ENCODE measurements around the gene TECTA. TPM values are rescaled to one million over a fixed set of nuclear protein-coding genes. Genes with fewer than 3 reads are reported as not detected.

The TECTA gene
- total RNA-seq, 1 experiment from 2014 or later: 0.41 TPM

DNA sequence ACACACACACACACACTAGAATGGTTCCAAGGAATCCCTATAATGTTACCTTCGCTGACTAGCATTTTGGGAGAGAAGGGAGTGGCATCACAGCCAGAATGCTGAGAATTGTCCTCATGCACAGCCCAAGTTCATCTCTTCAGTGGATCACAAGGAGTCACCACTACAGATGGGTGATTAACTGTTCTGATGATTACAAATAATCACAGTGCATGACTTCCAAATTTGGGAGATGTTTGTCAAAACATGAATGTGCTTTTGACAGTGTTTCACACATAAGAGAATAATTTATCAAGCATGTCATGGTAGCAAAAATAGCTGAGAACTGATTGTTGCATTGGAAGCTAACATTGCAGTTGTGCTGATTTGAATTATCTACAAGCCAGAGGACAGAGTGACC, 110.6 kb downstream of the TECTA start:
- no peak overlapping the region for H3K4me3 Mint-ChIP-seq (ENCODE audit: unreplicated experiment)
- intact Hi-C loops (cut with micrococcal nuclease; ENCODE audit: unreplicated experiment): no loop called here
- no peak overlapping the region for H3K27ac Mint-ChIP-seq (ENCODE audit: unreplicated experiment)
- no peaks in the 10 kb centered on the region for H3K36me3 Mint-ChIP-seq (ENCODE audit: insufficient read depth, unreplicated experiment)
- no peaks in the 10 kb centered on the region for H3K9me3 Mint-ChIP-seq (ENCODE audit: unreplicated experiment)
- CTCF ChIA-PET: no interaction called here
- Histone ChIP-seq H3K27me3 (replicated peaks; ENCODE audit: control insufficient read depth, insufficient read depth, low read length) (no peaks in the 10 kb centered on the region; the same call in 1 of the 2 replicates), H3K4me1 (no peaks in the 10 kb centered on the region), H3K4me3 (ENCODE audit: low read depth, low read length) (no peak overlapping the region), H3K9me3 (no peaks in the 10 kb centered on the region), H3K36me3 (ENCODE audit: control insufficient read depth, insufficient read depth, low read length) (no peaks in the 10 kb centered on the region)
- BruUV-seq (replicated peaks): no TSS peak
- POLR2A ChIA-PET: no interaction called here
- DNase-seq: no peak
- H3K27me3 Mint-ChIP-seq (ENCODE audit: insufficient read depth, unreplicated experiment): peaks cover 13% of the 10 kb centered on the region
- TF ChIP-seq CTCF (IDR thresholded peaks at IDR 0.05; ENCODE audit: insufficient read depth in 1 of 2, low read depth in 1 of 2, low read length in 1 of 2, severe bottlenecking in 1 of 2, unreplicated experiment in 1 of 2): no peak
- H3K4me1 Mint-ChIP-seq (ENCODE audit: low read depth, unreplicated experiment): no peaks in the 10 kb centered on the region

GRCh38 chr11:121212536-121213361, 111.7 kb downstream of the TECTA start:
- intact Hi-C loops (cut with micrococcal nuclease; ENCODE audit: unreplicated experiment): no loop called here
- no peak for DNase-seq
- H3K4me3 Mint-ChIP-seq (ENCODE audit: unreplicated experiment): no peak overlapping the region
- no peaks in the 10 kb centered on the region for H3K9me3 Mint-ChIP-seq (ENCODE audit: unreplicated experiment)
- no peaks in the 10 kb centered on the region for H3K4me1 Mint-ChIP-seq (ENCODE audit: low read depth, unreplicated experiment)
- ChIA-PET CTCF (no interaction called here), POLR2A (no interaction called here)
- TF ChIP-seq CTCF (IDR thresholded peaks at IDR 0.05; ENCODE audit: insufficient read depth in 1 of 2, low read depth in 1 of 2, low read length in 1 of 2, severe bottlenecking in 1 of 2, unreplicated experiment in 1 of 2): no peak
- Histone ChIP-seq H3K4me1 (no peaks in the 10 kb centered on the region), H3K27me3 (replicated peaks; ENCODE audit: control insufficient read depth, insufficient read depth, low read length) (no peaks in the 10 kb centered on the region; the same call in 1 of the 2 replicates), H3K9me3 (no peaks in the 10 kb centered on the region), H3K36me3 (ENCODE audit: control insufficient read depth, insufficient read depth, low read length) (no peaks in the 10 kb centered on the region), H3K4me3 (ENCODE audit: low read depth, low read length) (no peak overlapping the region)
- BruUV-seq (replicated peaks): no TSS peak
- no peak overlapping the region for H3K27ac Mint-ChIP-seq (ENCODE audit: unreplicated experiment)
- no peaks in the 10 kb centered on the region for H3K36me3 Mint-ChIP-seq (ENCODE audit: insufficient read depth, unreplicated experiment)
- peaks cover 15% of the 10 kb centered on the region for H3K27me3 Mint-ChIP-seq (ENCODE audit: insufficient read depth, unreplicated experiment)

DNA sequence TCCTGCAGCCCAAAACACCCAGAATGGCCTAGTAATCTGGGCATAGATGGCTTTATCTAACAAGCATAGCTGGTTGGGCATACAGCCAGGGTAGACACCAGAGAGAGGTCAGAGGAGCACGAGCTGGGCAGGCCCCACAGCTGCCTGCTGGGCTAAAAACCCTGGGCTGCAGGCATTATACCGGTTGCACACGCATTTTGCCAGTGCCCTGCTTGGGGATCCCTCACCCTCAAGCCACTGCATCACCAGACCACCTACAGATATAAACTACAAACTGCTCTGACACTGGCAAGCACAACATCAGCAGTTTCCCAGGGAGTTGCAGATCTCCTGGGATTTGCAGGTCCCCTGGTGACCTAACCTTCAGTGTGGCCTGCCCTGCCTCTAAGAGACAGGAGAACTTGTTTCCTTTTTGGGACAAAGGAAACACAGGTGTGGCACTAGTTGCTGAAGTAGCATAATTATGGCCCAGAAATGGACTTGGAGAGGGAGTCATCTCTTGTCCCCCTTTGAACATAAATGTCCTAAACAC, 112.4 kb downstream of the TECTA start:
- no peaks in the 10 kb centered on the region for H3K9me3 ChIP-seq
- H3K27ac Mint-ChIP-seq (ENCODE audit: unreplicated experiment): no peak overlapping the region
- ChIA-PET CTCF (no interaction called here), POLR2A (no interaction called here)
- BruUV-seq (replicated peaks): no TSS peak
- DNase-seq: no peak
- H3K4me1 Mint-ChIP-seq (ENCODE audit: low read depth, unreplicated experiment): no peaks in the 10 kb centered on the region
- H3K4me3 ChIP-seq (ENCODE audit: low read depth, low read length): no peak overlapping the region
- no peaks in the 10 kb centered on the region; the same call in 1 of the 2 replicates for H3K27me3 ChIP-seq (replicated peaks; ENCODE audit: control insufficient read depth, insufficient read depth, low read length)
- no peaks in the 10 kb centered on the region for H3K36me3 Mint-ChIP-seq (ENCODE audit: insufficient read depth, unreplicated experiment)
- H3K4me1 ChIP-seq: no peaks in the 10 kb centered on the region
- no peaks in the 10 kb centered on the region for H3K36me3 ChIP-seq (ENCODE audit: control insufficient read depth, insufficient read depth, low read length)
- no peak overlapping the region for H3K4me3 Mint-ChIP-seq (ENCODE audit: unreplicated experiment)
- H3K27me3 Mint-ChIP-seq (ENCODE audit: insufficient read depth, unreplicated experiment): peaks cover 15% of the 10 kb centered on the region
- intact Hi-C loops (cut with micrococcal nuclease; ENCODE audit: unreplicated experiment): no loop called here
- TF ChIP-seq CTCF (IDR thresholded peaks at IDR 0.05; ENCODE audit: insufficient read depth in 1 of 2, low read depth in 1 of 2, low read length in 1 of 2, severe bottlenecking in 1 of 2, unreplicated experiment in 1 of 2): no peak
- H3K9me3 Mint-ChIP-seq (ENCODE audit: unreplicated experiment): no peaks in the 10 kb centered on the region

All from Caco-2 (cell line).